HL-60 (cell line): ENCODE data around the gene PDSS2.

Experiments used
- POLR2AphosphoS5 ChIP-seq: IDR thresholded peaks from 2 replicates; pipeline ENCODE4 v1.6.1; 2012; ENCODE audit warnings: low read depth
- TF ChIP-seq, protein P1 (sequence below): IDR thresholded peaks from one replicate; pipeline ENCODE4 v1.5.1; 2011; ENCODE audit warnings: low read length, control low read depth, inconsistent platforms; ENCODE audit not compliant: insufficient read depth
- TF ChIP-seq, protein P2 (sequence below): IDR thresholded peaks from 2 replicates; pipeline ENCODE4 v1.6.1; 2012; ENCODE audit warnings: low read depth; ENCODE audit not compliant: insufficient replicate concordance

DNA sequence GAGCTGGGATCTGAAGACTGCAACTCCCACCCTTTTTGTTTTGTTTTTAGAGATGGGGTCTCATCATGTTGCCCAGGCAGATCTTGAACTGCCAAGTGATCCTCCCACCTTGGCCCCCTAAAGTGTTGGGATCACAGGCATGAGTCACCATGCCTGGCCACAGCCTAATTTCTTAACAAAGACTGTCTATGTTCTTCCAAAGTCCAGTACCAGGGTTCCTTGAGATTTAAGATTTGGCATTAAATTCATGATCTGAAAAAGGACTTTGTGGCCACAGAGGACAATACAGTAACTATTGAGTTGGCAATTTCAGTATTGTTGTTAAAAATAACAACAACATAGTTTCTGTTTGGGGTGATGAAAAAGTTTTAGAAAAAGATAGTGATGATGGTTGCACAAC lies 315.4 kb downstream of the PDSS2 start:
- TF ChIP-seq, protein P1, sequence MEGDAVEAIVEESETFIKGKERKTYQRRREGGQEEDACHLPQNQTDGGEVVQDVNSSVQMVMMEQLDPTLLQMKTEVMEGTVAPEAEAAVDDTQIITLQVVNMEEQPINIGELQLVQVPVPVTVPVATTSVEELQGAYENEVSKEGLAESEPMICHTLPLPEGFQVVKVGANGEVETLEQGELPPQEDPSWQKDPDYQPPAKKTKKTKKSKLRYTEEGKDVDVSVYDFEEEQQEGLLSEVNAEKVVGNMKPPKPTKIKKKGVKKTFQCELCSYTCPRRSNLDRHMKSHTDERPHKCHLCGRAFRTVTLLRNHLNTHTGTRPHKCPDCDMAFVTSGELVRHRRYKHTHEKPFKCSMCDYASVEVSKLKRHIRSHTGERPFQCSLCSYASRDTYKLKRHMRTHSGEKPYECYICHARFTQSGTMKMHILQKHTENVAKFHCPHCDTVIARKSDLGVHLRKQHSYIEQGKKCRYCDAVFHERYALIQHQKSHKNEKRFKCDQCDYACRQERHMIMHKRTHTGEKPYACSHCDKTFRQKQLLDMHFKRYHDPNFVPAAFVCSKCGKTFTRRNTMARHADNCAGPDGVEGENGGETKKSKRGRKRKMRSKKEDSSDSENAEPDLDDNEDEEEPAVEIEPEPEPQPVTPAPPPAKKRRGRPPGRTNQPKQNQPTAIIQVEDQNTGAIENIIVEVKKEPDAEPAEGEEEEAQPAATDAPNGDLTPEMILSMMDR: no peak
- no peak for TF ChIP-seq POLR2AphosphoS5
- TF ChIP-seq, protein P2, sequence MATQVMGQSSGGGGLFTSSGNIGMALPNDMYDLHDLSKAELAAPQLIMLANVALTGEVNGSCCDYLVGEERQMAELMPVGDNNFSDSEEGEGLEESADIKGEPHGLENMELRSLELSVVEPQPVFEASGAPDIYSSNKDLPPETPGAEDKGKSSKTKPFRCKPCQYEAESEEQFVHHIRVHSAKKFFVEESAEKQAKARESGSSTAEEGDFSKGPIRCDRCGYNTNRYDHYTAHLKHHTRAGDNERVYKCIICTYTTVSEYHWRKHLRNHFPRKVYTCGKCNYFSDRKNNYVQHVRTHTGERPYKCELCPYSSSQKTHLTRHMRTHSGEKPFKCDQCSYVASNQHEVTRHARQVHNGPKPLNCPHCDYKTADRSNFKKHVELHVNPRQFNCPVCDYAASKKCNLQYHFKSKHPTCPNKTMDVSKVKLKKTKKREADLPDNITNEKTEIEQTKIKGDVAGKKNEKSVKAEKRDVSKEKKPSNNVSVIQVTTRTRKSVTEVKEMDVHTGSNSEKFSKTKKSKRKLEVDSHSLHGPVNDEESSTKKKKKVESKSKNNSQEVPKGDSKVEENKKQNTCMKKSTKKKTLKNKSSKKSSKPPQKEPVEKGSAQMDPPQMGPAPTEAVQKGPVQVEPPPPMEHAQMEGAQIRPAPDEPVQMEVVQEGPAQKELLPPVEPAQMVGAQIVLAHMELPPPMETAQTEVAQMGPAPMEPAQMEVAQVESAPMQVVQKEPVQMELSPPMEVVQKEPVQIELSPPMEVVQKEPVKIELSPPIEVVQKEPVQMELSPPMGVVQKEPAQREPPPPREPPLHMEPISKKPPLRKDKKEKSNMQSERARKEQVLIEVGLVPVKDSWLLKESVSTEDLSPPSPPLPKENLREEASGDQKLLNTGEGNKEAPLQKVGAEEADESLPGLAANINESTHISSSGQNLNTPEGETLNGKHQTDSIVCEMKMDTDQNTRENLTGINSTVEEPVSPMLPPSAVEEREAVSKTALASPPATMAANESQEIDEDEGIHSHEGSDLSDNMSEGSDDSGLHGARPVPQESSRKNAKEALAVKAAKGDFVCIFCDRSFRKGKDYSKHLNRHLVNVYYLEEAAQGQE: no peak
